ENCODE measurements around the gene SIAH3. TPM values are rescaled to one million over a fixed set of nuclear protein-coding genes. Genes with fewer than 3 reads are reported as not detected.

The SIAH3 gene
- total and polyA plus RNA-seq, 10 of the 15 experiments (the other 5 are each of a cell fraction or from before 2014, with no cell fraction given), result not detected

GRCh38 chr13:45787346-45787745 is 64.2 kb downstream of the SIAH3 start:
- no peaks in the 10 kb centered on the region for H3K79me2 ChIP-seq (ENCODE audit: control insufficient read depth, insufficient read depth, low read length)
- CTCF ChIA-PET, result interaction anchor here (0.6 kb wide), 1 partner anchor 437 kb away, joined by 3 read pairs; no protein-coding TSS in a partner anchor
- FAIRE-seq, result no peak

More at GRCh38 chr13:45787346-45787745, 64.2 kb downstream of the SIAH3 start:
- no peaks in the 10 kb centered on the region; a peak in 2 of 4 replicates for H3K27me3 ChIP-seq (replicated peaks in 1 of 2; ENCODE audit: control insufficient read depth in 2 of 2, insufficient read depth in 2 of 2, low read length in 1 of 2)
- no peaks in the 10 kb centered on the region for H4K20me1 ChIP-seq (ENCODE audit: control insufficient read depth, insufficient read depth)
- in situ Hi-C loops (cut with MboI), result no loop called here
- no peaks in the 10 kb centered on the region for H3K9me3 ChIP-seq (replicated peaks; ENCODE audit: control insufficient read depth, insufficient read depth, low read length)
- ATAC-seq (no peak), DNase-seq (ENCODE audit: low read depth, low spot score) (no peak)
- H3K9ac ChIP-seq (ENCODE audit: control insufficient read depth, insufficient read depth, low read length), result no peak overlapping the region
- H3K4me1 ChIP-seq (ENCODE audit: control insufficient read depth, insufficient read depth, low read length), result no peaks in the 10 kb centered on the region
- ChIA-PET POLR2A (no interaction called here), SMC1A (ENCODE audit: uncharacterized antibody, unreplicated experiment) (interaction anchor here (0.6 to 0.9 kb wide), 2 partner anchors 40 to 49 kb away, joined by 3 read pairs; no protein-coding TSS in a partner anchor), RAD21 (ENCODE audit: unreplicated experiment) (no interaction called here)
- 28% methylated on average over 2 of the region's 2 CpGs for WGBS (ENCODE audit: insufficient coverage, insufficient replicate concordance, low lambda C conversion rate, missing lambda C conversion rate)
- no peak overlapping the region for H3K4me3 ChIP-seq
- TF ChIP-seq IKZF1 (conservative IDR thresholded peaks at IDR 0.05), result no peak
- no peak for TF ChIP-seq ETV6 (conservative IDR thresholded peaks at IDR 0.05 in 1 of 2, IDR thresholded peaks at IDR 0.05 in 1 of 2; ENCODE audit: borderline replicate concordance in 1 of 2, low read depth in 1 of 2)
- no peak for TF ChIP-seq SRF (IDR thresholded peaks at IDR 0.05; ENCODE audit: low read depth in 2 of 2, low read length in 2 of 2)
- TF ChIP-seq, protein P1, sequence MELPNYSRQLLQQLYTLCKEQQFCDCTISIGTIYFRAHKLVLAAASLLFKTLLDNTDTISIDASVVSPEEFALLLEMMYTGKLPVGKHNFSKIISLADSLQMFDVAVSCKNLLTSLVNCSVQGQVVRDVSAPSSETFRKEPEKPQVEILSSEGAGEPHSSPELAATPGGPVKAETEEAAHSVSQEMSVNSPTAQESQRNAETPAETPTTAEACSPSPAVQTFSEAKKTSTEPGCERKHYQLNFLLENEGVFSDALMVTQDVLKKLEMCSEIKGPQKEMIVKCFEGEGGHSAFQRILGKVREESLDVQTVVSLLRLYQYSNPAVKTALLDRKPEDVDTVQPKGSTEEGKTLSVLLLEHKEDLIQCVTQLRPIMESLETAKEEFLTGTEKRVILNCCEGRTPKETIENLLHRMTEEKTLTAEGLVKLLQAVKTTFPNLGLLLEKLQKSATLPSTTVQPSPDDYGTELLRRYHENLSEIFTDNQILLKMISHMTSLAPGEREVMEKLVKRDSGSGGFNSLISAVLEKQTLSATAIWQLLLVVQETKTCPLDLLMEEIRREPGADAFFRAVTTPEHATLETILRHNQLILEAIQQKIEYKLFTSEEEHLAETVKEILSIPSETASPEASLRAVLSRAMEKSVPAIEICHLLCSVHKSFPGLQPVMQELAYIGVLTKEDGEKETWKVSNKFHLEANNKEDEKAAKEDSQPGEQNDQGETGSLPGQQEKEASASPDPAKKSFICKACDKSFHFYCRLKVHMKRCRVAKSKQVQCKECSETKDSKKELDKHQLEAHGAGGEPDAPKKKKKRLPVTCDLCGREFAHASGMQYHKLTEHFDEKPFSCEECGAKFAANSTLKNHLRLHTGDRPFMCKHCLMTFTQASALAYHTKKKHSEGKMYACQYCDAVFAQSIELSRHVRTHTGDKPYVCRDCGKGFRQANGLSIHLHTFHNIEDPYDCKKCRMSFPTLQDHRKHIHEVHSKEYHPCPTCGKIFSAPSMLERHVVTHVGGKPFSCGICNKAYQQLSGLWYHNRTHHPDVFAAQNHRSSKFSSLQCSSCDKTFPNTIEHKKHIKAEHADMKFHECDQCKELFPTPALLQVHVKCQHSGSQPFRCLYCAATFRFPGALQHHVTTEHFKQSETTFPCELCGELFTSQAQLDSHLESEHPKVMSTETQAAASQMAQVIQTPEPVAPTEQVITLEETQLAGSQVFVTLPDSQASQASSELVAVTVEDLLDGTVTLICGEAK (IDR thresholded peaks at IDR 0.05; ENCODE audit: borderline replicate concordance), result no peak
- no peak for TF ChIP-seq E2F4 (IDR thresholded peaks at IDR 0.05; ENCODE audit: low read depth, low read length)
- no peak for TF ChIP-seq WRNIP1 (IDR thresholded peaks at IDR 0.05; ENCODE audit: borderline replicate concordance, low read depth, low read length)
- TF ChIP-seq NFXL1 (IDR thresholded peaks at IDR 0.05; ENCODE audit: borderline replicate concordance), result no peak
- TF ChIP-seq RAD51 (IDR thresholded peaks at IDR 0.05), result no peak
- TF ChIP-seq YY1 (IDR thresholded peaks at IDR 0.05; ENCODE audit: low read depth, low read length), result no peak
- H3K4me2 ChIP-seq (ENCODE audit: control insufficient read depth, insufficient read depth), result no peak overlapping the region
- intact Hi-C loops (cut with micrococcal nuclease; ENCODE audit: unreplicated experiment), result no loop called here
- no peak overlapping the region for H3K27ac ChIP-seq (ENCODE audit: control insufficient read depth, insufficient read depth)
- no peak overlapping the region for H2AFZ ChIP-seq (ENCODE audit: control insufficient read depth, low read depth, low read length)
- no TSS peak for BruUV-seq (replicated peaks)
- H3K36me3 ChIP-seq (ENCODE audit: control insufficient read depth in 2 of 2, insufficient read depth in 2 of 2, low read length in 1 of 2), result no peaks in the 10 kb centered on the region

All from GM12878 (cell line).